Measurements from ENCODE around the gene MED13L.

DNA sequence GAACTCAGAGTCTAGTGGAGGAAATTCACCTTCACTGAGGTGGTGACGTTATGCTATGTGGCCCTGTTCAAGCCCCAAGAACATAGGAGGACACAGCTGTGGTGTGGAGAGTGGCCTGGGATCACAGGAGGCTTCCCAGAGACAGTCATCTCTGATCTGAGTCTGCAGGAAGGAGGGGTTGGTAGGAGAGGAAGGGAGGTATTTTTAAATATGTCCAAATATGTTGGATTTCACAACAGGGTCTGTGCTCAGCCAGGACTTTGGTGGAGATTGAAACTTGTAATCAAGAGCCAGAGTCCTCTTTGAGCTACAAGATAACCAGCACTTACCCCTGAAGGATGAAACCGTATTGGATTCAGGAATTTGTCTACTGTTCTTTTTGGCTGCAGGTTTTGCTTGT, 26.4 kb upstream of the MED13L start:
- TF ChIP-seq ZNF8 (CRISPR knock-in tag; IDR thresholded peaks at IDR 0.05) (no peak), ISL1 (CRISPR knock-in tag; IDR thresholded peaks at IDR 0.05) (no peak), ZFP3 (CRISPR knock-in tag; IDR thresholded peaks at IDR 0.05) (no peak), ZNF565 (CRISPR knock-in tag; conservative IDR thresholded peaks at IDR 0.05; ENCODE audit: low read depth) (no peak), SNAI2 (CRISPR knock-in tag; IDR thresholded peaks at IDR 0.05) (no peak), ZFP30 (CRISPR knock-in tag; IDR thresholded peaks at IDR 0.05) (no peak), GLIS3 (CRISPR knock-in tag; IDR thresholded peaks at IDR 0.05) (no peak)
- TF ChIP-seq, protein P1, sequence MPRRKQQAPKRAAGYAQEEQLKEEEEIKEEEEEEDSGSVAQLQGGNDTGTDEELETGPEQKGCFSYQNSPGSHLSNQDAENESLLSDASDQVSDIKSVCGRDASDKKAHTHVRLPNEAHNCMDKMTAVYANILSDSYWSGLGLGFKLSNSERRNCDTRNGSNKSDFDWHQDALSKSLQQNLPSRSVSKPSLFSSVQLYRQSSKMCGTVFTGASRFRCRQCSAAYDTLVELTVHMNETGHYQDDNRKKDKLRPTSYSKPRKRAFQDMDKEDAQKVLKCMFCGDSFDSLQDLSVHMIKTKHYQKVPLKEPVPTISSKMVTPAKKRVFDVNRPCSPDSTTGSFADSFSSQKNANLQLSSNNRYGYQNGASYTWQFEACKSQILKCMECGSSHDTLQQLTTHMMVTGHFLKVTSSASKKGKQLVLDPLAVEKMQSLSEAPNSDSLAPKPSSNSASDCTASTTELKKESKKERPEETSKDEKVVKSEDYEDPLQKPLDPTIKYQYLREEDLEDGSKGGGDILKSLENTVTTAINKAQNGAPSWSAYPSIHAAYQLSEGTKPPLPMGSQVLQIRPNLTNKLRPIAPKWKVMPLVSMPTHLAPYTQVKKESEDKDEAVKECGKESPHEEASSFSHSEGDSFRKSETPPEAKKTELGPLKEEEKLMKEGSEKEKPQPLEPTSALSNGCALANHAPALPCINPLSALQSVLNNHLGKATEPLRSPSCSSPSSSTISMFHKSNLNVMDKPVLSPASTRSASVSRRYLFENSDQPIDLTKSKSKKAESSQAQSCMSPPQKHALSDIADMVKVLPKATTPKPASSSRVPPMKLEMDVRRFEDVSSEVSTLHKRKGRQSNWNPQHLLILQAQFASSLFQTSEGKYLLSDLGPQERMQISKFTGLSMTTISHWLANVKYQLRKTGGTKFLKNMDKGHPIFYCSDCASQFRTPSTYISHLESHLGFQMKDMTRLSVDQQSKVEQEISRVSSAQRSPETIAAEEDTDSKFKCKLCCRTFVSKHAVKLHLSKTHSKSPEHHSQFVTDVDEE (CRISPR knock-in tag; IDR thresholded peaks at IDR 0.05) = no peak
